ENCODE results near the gene AURKAIP1. TPM values are rescaled to one million over a fixed set of nuclear protein-coding genes. Genes with fewer than 3 reads are reported as not detected.
"Not testable (repeated sequence)": the region's sequence is repeated elsewhere in the genome, so short reads cannot be mapped to it uniquely, and the experiment has no call there.

Gene AURKAIP1
- total RNA-seq, 4 donors from 2014 or later: 55.8 to 106 (median 86.1) TPM

DNA sequence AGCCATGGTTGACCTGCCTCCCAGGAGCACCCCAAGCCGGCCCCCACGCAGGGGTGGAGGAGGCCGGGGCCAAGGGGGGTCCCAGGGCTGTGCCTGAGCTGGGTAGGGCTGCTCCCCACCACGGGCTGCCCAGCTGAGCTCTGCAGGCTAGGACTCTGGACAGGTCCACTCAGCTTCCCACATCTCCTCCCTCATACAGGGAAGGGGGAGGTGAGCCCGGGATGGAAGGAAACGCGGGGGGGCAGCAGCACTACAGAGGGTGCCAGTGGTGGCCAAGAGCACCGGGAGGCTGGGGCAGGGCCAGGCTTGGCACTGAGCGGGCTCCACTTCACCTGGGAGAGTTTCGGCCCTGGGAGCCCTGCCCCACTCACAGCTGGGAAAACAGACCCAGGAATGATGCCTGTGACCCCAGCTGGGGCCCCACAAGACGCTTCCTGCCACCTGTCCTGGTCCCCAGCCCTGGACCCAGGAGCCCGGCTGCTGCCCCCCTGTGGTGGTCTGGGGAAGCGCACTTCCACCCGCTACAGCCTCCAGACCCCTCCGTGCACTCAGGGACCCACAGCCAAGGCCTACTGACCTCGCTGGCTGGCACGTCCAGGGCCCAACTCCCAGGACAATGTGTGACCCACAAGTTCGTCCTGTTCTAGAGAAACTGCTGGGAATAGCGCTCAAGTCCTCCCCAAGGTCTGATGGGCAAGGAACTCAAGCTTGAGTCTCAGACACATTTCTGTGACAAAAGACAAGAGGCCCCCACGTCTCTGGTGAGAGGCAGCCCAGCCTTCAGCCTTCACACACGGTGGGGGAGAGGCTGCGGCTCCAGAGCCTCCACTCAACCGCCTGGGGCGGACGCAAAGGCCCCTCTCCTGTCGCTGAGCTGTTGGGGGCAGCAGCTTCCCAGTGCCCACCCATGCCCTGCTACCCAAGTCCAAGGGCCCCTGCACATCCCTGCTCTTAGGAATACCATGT, 3.0 kb downstream of the AURKAIP1 start:
- H3K4me3 ChIP-seq: no peak overlapping the region
- H3K27me3 ChIP-seq: no peaks in the 10 kb centered on the region
- TF ChIP-seq, protein P1, sequence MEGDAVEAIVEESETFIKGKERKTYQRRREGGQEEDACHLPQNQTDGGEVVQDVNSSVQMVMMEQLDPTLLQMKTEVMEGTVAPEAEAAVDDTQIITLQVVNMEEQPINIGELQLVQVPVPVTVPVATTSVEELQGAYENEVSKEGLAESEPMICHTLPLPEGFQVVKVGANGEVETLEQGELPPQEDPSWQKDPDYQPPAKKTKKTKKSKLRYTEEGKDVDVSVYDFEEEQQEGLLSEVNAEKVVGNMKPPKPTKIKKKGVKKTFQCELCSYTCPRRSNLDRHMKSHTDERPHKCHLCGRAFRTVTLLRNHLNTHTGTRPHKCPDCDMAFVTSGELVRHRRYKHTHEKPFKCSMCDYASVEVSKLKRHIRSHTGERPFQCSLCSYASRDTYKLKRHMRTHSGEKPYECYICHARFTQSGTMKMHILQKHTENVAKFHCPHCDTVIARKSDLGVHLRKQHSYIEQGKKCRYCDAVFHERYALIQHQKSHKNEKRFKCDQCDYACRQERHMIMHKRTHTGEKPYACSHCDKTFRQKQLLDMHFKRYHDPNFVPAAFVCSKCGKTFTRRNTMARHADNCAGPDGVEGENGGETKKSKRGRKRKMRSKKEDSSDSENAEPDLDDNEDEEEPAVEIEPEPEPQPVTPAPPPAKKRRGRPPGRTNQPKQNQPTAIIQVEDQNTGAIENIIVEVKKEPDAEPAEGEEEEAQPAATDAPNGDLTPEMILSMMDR (IDR thresholded peaks at IDR 0.05): peak; percentile 91 to 98
- no peak for TF ChIP-seq POLR2A (IDR thresholded peaks at IDR 0.05)
- H3K36me3 ChIP-seq: peaks cover 7% of the 10 kb centered on the region
- H3K9me3 ChIP-seq: no peaks in the 10 kb centered on the region
- H3K4me1 ChIP-seq: peaks cover 46% of the 10 kb centered on the region
- peak in 1 of 2 donors; percentile 83 for DNase-seq (ENCODE audit: low spot score in 2 of 2)
- no peak overlapping the region for H3K27ac ChIP-seq
- WGBS: 42% methylated on average over 13 of the region's 26 CpGs

DNA sequence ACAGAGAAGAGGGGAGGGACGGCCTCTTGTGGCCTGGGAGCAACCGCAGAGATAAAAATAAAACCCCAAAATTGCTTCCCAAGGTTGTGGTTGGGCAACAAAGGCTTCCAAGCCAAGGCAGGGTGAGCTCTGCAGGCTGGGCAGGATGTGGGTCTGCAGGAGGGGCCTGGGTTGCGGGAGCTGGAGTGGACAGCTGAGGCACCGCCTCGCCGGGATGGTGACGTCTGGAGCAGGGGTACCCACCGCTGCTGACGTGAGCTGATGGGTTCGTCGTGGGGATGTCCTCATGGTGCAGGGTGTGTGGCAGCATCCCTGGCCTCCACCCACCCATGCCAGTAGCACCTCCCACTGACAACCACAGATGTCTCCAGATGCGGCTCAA, 3.7 kb downstream of the AURKAIP1 start:
- Histone ChIP-seq H3K4me1 (peaks cover 41% of the 10 kb centered on the region), H3K4me3 (no peak overlapping the region), H3K9me3 (no peaks in the 10 kb centered on the region), H3K27ac (no peak overlapping the region), H3K36me3 (peaks cover 7% of the 10 kb centered on the region), H3K27me3 (no peaks in the 10 kb centered on the region)
- no peak for TF ChIP-seq EP300 (IDR thresholded peaks at IDR 0.05)
- TF ChIP-seq, protein P1 (IDR thresholded peaks at IDR 0.05): no peak
- no peak for TF ChIP-seq POLR2A (IDR thresholded peaks at IDR 0.05)
- no peak for TF ChIP-seq POLR2AphosphoS5 (IDR thresholded peaks at IDR 0.05)
- no peak for DNase-seq (ENCODE audit: low spot score in 2 of 2)
- 62% methylated on average over 3 of the region's 12 CpGs for WGBS

DNA sequence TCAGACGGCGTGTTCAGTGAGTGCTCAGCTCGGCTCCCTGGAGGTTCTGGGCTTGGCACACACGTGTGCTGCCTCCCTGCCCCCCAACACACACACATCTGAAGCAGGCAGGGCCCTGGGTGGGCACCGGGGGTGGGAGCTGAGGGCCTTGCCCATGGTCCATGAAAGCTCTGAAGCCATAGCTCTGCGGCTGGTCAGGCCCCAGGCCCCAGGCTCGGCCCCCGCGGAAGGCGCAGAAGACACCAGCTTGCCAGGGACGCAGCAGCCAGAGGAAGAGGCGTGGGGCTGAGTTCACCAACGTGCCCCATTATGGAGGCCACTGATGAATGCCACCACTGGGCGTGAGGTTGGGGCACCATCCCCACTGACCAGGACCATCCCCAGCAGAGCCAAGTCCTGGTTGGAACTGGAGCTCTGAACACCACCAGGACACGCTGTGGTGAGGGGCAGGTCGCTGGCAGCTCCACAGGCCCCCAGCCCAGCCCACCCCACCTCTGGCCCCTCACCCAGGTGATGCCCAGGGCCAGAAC, 4.2 kb downstream of the AURKAIP1 start:
- Histone ChIP-seq H3K4me3 (no peak overlapping the region), H3K9me3 (no peaks in the 10 kb centered on the region), H3K27me3 (no peaks in the 10 kb centered on the region), H3K36me3 (peaks cover 7% of the 10 kb centered on the region), H3K4me1 (peaks cover 36% of the 10 kb centered on the region), H3K27ac (no peak overlapping the region)
- WGBS: 79% methylated on average over 8 of the region's 16 CpGs
- TF ChIP-seq POLR2AphosphoS5 (IDR thresholded peaks at IDR 0.05) (no peak), EP300 (IDR thresholded peaks at IDR 0.05) (no peak)
- TF ChIP-seq, protein P1 (IDR thresholded peaks at IDR 0.05): no peak
- DNase-seq (ENCODE audit: low spot score in 2 of 2): peak in 1 of 2 donors; percentile 63

DNA sequence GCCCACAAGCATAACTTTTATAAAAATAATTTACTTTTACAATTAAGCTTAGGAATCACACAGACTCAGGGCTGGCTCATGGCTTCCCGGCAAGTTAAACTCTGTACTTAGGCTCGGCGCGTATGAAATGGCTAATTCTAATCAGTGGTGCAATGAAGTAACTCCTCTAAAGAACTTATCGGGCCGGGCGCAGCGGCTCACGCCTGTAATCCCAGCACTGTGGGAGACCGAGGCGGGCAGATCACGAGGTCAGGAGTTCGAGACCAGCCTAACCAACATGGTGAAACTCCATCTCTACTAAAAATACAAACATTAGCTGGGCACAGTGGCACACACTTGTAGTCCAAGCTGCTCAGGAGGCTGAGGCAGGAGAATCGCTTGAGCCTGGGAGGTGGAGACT, 4.9 kb downstream of the AURKAIP1 start:
- not testable (repeated sequence) for H3K27me3 ChIP-seq; H3K27ac ChIP-seq; H3K4me3 ChIP-seq; H3K9me3 ChIP-seq; DNase-seq (ENCODE audit: low spot score in 2 of 2); H3K36me3 ChIP-seq
- WGBS: 85% methylated on average over 14 of the region's 14 CpGs
- peaks cover 33% of the 10 kb centered on the region for H3K4me1 ChIP-seq

DNA sequence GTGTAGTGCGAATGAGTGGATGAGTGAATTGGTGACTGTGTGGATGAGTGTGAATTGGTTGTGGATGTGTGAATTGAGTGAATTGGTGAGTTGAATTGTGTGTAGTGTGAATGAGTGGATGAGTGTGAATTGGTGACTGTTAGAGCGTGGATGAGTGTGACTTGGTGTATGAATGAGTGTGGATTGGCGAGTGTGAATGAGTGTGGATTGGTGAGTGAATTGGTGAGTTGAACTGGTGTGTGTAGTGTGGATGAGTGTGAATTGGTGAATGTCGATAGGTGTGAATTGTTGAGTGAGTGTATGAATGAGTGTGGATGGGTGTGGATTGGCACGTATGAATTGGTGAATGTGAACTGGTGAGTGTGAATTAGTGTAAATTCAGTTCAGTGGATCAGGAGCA, 7.7 kb downstream of the AURKAIP1 start:
- H3K27me3 ChIP-seq: no peaks in the 10 kb centered on the region
- H3K9me3 ChIP-seq: no peaks in the 10 kb centered on the region
- TF ChIP-seq, protein P1 (IDR thresholded peaks at IDR 0.05): no peak
- TF ChIP-seq EP300 (IDR thresholded peaks at IDR 0.05): no peak
- no peak for TF ChIP-seq POLR2AphosphoS5 (IDR thresholded peaks at IDR 0.05)
- no peak for TF ChIP-seq POLR2A (IDR thresholded peaks at IDR 0.05)
- H3K27ac ChIP-seq: no peak overlapping the region
- H3K36me3 ChIP-seq: no peaks in the 10 kb centered on the region
- 90% methylated on average over 5 of the region's 5 CpGs for WGBS
- DNase-seq (ENCODE audit: low spot score in 2 of 2): no peak
- H3K4me1 ChIP-seq: peaks cover 13% of the 10 kb centered on the region
- no peak overlapping the region for H3K4me3 ChIP-seq

Measured in suprapubic skin (tissue), 4 donors.